Fibroblast of villous mesenchyme (primary cell): ENCODE measurements around the gene ZNF236. TPM values are rescaled to one million over a fixed set of nuclear protein-coding genes. Genes with fewer than 3 reads are reported as not detected.

ENCODE experiments used
- DNase-seq: peaks from one replicate; pipeline ENCODE4 v3.0.0-alpha.2; 2010; ENCODE audit warnings: low read depth
- H3K4me3 ChIP-seq: 2 replicates; pipeline ENCODE4 v1.5.1; 2011; ENCODE audit warnings: low read depth, mild to moderate bottlenecking, low read length
- total RNA-seq: library from RNA; depleted of rRNA; stranded (reverse); fragments of >200 nt; gene quantifications from 2 replicates; pipeline ENCODE4 v1.2.3, GENCODE V29; 2012
- TF ChIP-seq, protein P1 (sequence below): IDR thresholded peaks from 2 replicates; pipeline ENCODE4 v1.5.1; 2012; ENCODE audit warnings: low read depth, mild to moderate bottlenecking, low read length; ENCODE audit not compliant: insufficient read depth

The ZNF236 gene
- total RNA-seq, 1 donor, result 12.5 TPM

DNA sequence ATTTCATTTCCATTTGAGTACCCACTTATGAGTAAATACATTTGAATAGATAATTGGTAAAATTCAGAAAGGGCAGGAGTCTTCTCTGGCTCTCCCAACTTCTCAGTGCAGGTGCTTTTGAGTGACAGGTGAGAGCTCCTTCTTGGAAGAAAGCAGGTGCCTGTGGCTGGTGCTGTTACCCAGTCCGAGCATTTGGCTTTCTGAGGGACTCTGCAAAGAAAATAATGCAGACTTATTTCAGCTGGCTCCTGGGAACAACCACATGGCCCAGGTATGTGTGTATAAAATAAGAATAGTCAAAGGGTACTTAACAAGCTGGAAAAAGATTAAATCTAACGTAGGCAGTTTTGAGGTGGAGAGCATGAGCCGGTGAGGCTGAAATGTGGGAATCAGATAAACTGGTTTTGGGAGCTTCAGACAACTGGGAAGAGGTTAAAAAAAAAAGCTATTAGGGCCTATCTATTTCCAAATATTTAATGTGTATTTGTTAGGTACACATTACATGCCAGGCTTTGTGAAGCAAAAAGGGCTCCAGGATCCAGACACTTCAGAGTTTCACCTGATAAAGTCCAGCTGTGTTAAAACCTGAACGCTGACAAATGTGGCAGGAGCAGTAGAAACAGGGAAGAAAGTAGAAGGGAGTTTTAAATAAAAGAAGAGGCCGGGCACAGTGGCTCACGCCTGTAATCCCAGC, 20.6 kb downstream of the ZNF236 start:
- TF ChIP-seq, protein P1, sequence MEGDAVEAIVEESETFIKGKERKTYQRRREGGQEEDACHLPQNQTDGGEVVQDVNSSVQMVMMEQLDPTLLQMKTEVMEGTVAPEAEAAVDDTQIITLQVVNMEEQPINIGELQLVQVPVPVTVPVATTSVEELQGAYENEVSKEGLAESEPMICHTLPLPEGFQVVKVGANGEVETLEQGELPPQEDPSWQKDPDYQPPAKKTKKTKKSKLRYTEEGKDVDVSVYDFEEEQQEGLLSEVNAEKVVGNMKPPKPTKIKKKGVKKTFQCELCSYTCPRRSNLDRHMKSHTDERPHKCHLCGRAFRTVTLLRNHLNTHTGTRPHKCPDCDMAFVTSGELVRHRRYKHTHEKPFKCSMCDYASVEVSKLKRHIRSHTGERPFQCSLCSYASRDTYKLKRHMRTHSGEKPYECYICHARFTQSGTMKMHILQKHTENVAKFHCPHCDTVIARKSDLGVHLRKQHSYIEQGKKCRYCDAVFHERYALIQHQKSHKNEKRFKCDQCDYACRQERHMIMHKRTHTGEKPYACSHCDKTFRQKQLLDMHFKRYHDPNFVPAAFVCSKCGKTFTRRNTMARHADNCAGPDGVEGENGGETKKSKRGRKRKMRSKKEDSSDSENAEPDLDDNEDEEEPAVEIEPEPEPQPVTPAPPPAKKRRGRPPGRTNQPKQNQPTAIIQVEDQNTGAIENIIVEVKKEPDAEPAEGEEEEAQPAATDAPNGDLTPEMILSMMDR, result no peak
- no peak for DNase-seq
- H3K4me3 ChIP-seq, result no peak overlapping the region

DNA sequence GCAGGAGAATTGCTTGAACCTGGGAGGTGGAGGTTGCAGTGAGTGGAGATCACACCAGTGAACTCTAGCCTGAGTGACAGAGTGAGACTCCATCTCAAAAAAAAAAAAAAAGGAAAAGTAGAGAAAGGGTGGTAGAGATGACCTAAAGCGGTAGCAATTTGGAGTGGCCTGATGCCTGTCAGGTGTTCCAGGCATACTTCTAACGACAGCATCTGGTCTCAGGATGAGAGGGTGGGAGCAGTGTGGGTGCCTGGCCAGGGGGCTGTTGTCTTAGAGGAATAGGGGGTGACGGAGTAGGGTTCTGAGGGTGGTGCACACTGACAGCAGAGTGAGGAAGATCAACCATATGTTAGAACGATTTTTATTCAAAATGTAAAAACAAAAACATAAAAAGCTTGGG, 21.8 kb downstream of the ZNF236 start:
- H3K4me3 ChIP-seq, result no peak overlapping the region
- DNase-seq, result no peak
- TF ChIP-seq, protein P1, result no peak

DNA sequence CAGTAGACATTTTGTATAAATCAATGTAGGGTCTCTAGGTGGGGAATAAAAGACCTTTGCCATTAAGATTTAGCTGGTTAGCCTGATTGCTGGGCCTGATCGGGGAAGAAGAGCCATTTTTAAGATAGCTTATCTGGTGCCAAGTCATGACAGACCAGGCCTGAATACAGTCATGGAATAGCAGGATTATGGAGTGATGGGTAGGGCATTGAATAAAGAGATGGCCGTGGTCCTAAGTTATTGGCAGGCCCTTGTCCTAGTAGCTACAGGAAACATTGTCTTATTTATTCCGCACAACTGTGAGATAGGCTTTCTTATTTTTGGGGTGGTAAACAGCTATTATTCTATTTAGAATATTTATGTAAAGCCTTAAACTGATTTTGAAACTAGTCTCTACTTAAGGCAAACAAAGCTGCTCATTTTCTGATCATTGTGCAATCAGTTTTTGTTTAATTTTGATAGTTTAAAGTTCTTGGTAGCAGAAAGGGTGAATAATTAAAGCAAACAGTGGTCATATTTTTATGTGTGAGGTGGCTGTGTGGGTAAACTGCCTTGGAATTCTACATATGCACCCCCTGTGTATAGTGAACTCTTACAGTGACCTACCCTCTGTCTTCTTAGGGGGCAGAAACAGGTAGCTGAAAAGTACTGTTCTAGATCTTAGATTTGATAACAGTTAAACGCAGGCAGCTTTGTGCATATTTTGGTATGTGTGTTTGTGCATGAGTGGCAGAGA, 22.6 kb downstream of the ZNF236 start:
- TF ChIP-seq, protein P1, result no peak
- peak; percentile 49 for DNase-seq

DNA sequence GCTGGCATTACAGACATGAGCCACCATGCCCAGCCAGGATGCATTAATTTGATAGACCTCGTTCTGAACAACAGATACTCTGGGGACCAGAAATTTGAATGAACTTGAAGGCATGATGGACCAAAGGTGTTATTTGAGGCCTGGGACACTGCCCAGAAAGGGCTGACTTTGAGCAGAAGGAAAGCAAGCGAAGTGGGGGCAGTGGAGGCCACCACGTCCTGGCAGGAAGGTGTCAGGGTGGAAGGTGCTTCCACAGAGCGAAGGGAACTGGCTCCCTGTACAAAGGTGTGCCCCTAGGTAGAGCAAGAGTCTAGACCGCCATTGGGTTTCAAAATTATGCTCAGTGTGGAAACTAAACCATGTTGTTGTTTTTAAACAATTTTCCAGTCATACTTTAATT, 23.9 kb downstream of the ZNF236 start:
- no peak for DNase-seq
- TF ChIP-seq, protein P1, result no peak
- no peak overlapping the region for H3K4me3 ChIP-seq

More for the DNA sequence above, 22.6 kb downstream of the ZNF236 start:
- no peak overlapping the region for H3K4me3 ChIP-seq

DNA sequence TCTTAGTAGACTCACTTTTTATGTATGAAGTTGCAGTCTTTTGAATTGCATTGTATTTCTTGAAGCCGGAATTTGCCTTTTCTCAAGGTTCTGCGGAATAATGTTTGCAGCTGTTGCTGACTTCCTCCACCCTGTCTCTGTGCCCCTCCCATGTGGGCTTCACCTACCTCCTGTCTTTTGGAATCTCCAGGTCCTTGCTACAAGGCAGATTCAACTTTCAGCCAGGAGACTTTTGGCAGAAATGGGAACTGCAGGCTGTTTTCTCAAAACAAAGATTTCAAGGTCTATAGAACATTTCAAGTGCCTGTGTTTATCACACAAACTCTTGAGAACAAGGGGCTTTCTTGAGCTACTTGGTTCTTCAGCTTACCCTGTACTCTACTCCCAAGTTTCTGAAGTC, 25.6 kb downstream of the ZNF236 start:
- DNase-seq, result no peak
- H3K4me3 ChIP-seq, result no peak overlapping the region
- TF ChIP-seq, protein P1, result peak; percentile 30

DNA sequence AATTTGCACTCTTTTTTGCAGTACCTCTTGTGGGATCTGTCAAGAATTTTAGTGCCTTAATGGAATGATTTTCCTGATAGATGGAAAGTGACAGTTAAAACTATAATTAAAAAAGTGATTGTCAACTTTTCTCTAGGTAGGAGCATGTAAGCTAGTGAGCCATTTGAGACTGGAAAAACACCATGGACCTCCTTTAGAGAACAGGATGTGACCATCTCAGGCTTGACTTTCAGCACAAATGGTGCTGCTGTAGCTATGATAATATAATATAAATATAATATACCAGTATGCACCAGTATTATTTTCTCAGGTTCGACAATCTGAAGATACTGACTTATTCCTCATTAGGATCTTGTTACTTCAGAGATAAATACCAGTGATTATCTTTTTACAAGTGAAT, 27.8 kb downstream of the ZNF236 start:
- no peak overlapping the region for H3K4me3 ChIP-seq
- no peak for DNase-seq
- TF ChIP-seq, protein P1, result no peak

DNA sequence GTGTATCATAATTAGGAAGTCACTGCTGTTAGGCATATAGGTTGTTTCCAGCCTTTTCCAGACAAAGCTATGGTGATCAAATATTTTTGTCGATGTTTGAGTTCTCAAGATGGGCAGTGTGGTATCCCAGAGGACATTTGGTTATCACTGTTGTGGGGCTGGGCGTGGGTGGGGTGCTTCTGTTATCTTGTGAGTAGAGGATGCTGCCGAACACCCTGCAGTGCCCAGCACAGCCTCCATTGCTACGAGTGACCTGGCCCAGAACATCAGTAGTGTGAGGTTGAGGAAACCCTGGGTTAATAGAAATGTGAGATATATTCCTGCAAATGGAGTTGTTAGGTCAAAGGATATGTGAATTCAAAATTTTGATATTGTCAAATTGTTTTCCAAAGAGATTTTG, 33.2 kb downstream of the ZNF236 start:
- DNase-seq, result no peak
- H3K4me3 ChIP-seq, result no peak overlapping the region
- TF ChIP-seq, protein P1, result no peak
